SJCRH30 (cell line): ENCODE data around the gene MYL10. TPM values are rescaled to one million over a fixed set of nuclear protein-coding genes. Genes with fewer than 3 reads are reported as not detected.

Source experiments
- DNase-seq, 2 experiments: peaks; one replicate each; pipeline ENCODE4 v3.0.0-alpha.2; 2015 to 2020
- H3K27ac ChIP-seq: fragments of 250-450 bp; sonication (Bioruptor Pico); 2 replicates; pipeline ENCODE4 v1.5.1; 2020; ENCODE audit warnings: mild to moderate bottlenecking, moderate library complexity
- H3K27me3 ChIP-seq: fragments of 250-450 bp; sonication (Bioruptor Pico); 2 replicates; pipeline ENCODE4 v1.5.1; 2020; ENCODE audit warnings: mild to moderate bottlenecking, moderate library complexity
- H3K36me3 ChIP-seq: fragments of 250-450 bp; sonication (Bioruptor Pico); 2 replicates; pipeline ENCODE4 v1.5.1; 2020; ENCODE audit warnings: mild to moderate bottlenecking, moderate library complexity
- H3K4me1 ChIP-seq: fragments of 250-450 bp; sonication (Bioruptor Pico); 2 replicates; pipeline ENCODE4 v1.5.1; 2020; ENCODE audit warnings: mild to moderate bottlenecking, moderate library complexity
- H3K4me3 ChIP-seq: fragments of 250-450 bp; sonication (Bioruptor Pico); 2 replicates; pipeline ENCODE4 v1.5.1; 2020; ENCODE audit warnings: mild to moderate bottlenecking, moderate library complexity
- H3K9me3 ChIP-seq: fragments of 250-450 bp; sonication (Bioruptor Pico); replicated peaks from 2 replicates; pipeline ENCODE4 v1.5.1; 2020; ENCODE audit warnings: mild to moderate bottlenecking, moderate library complexity
- total RNA-seq: library from RNA; depleted of rRNA; stranded (reverse); fragments of >200 nt; shearing (Covaris generic); gene quantifications from 2 replicates; pipeline ENCODE4 v1.2.3, GENCODE V29; 2014; rRNA removed

The MYL10 gene
- total RNA-seq, 1 experiment from 2014 or later = 3.9 TPM

- Histone ChIP-seq H3K27ac (no peak overlapping the region), H3K27me3 (no peaks in the 10 kb centered on the region), H3K4me1 (no peaks in the 10 kb centered on the region), H3K36me3 (no peaks in the 10 kb centered on the region), H3K4me3 (no peak overlapping the region), H3K9me3 (peaks cover 4% of the 10 kb centered on the region; the same call in 1 of the 2 replicates)
- no peak for DNase-seq
These were observed 63.4 kb downstream of the MYL10 start for GRCh38 chr7:101565601-101566209.

GRCh38 chr7:101564778-101565211 lies 64.3 kb downstream of the MYL10 start:
- Histone ChIP-seq H3K36me3 (no peaks in the 10 kb centered on the region), H3K4me1 (no peaks in the 10 kb centered on the region), H3K4me3 (no peak overlapping the region), H3K27ac (no peak overlapping the region), H3K9me3 (peaks cover 2% of the 10 kb centered on the region; the same call in 1 of the 2 replicates), H3K27me3 (no peaks in the 10 kb centered on the region)
- peak; percentile 38 to 49 for DNase-seq

GRCh38 chr7:101563943-101564777 lies 64.9 kb downstream of the MYL10 start:
- Histone ChIP-seq H3K36me3 (no peaks in the 10 kb centered on the region), H3K4me1 (no peaks in the 10 kb centered on the region), H3K27me3 (no peaks in the 10 kb centered on the region), H3K4me3 (no peak overlapping the region), H3K27ac (no peak overlapping the region), H3K9me3 (no peaks in the 10 kb centered on the region)
- DNase-seq = no peak

Other genes starting within 250 kb of the MYL10 start
- gene CUX1, start 188.3 kb upstream of the MYL10 start, total RNA-seq = 24.2 and 29.1 TPM in 2 replicates